ENCODE data around the gene MLLT3. TPM values are rescaled to one million over a fixed set of nuclear protein-coding genes. Genes with fewer than 3 reads are reported as not detected.

MLLT3 gene
- total and polyA plus RNA-seq, 2 of the 8 experiments (the other 6 are each of a cell fraction or from before 2014, with no cell fraction given) = 5.9 to 9.6 TPM

GRCh38 chr9:20651939-20652338 is 29.6 kb upstream of the MLLT3 start:
- Histone ChIP-seq H2BK120ac (replicated peaks; ENCODE audit: low read depth, low read length) (no peak overlapping the region), H3K23ac (ENCODE audit: insufficient read length) (no peak overlapping the region), H2BK15ac (ENCODE audit: low read length) (no peak overlapping the region), H3K4me2 (ENCODE audit: insufficient read depth in 1 of 2, low read depth in 2 of 2, low read length in 2 of 2) (no peak overlapping the region), H3K56ac (replicated peaks; ENCODE audit: insufficient read length, low read depth, low read length) (no peak overlapping the region), H2BK12ac (ENCODE audit: low read depth, low read length) (no peak overlapping the region), H3K9ac (replicated peaks in 1 of 4; ENCODE audit: extremely low read depth in 1 of 4, low read depth in 3 of 4, low read length in 3 of 4) (no peak overlapping the region), H3K27ac (ENCODE audit: low read depth, low read length) (no peak overlapping the region), H2AK5ac (ENCODE audit: low read depth, low read length) (no peak overlapping the region), H3K4me3 (ENCODE audit: extremely low read depth in 1 of 4, insufficient read depth in 2 of 4, low read depth in 3 of 4, low read length in 4 of 4) (no peak overlapping the region), H2AFZ (ENCODE audit: low read length) (no peak overlapping the region; the same call in 1 of the 2 replicates), H2BK20ac (ENCODE audit: low read length) (no peak overlapping the region), H3K36me3 (ENCODE audit: control insufficient read depth in 2 of 4, insufficient read depth in 4 of 4, low read length in 3 of 4) (no peaks in the 10 kb centered on the region), H3K23me2 (ENCODE audit: low read depth, low read length) (no peaks in the 10 kb centered on the region), H3K18ac (ENCODE audit: extremely low read depth, low read length) (no peak overlapping the region), H3K14ac (ENCODE audit: insufficient read length) (no peak overlapping the region), H4K5ac (ENCODE audit: insufficient read length, low read depth, low read length) (no peak overlapping the region), H4K20me1 (replicated peaks in 1 of 2; ENCODE audit: control insufficient read depth in 1 of 2, insufficient read depth in 2 of 2, low read length in 2 of 2) (no peaks in the 10 kb centered on the region), H3K79me1 (ENCODE audit: low read depth, low read length) (no peaks in the 10 kb centered on the region), H3K4me1 (replicated peaks in 1 of 4; ENCODE audit: control insufficient read depth in 3 of 4, insufficient read depth in 4 of 4, low read length in 3 of 4) (no peaks in the 10 kb centered on the region), H3K79me2 (ENCODE audit: control insufficient read depth in 1 of 2, insufficient read depth in 2 of 2, low read length in 2 of 2) (no peaks in the 10 kb centered on the region), H3K9me3 (ENCODE audit: insufficient read depth in 2 of 2, low read depth in 1 of 2, low read length in 1 of 2) (no peaks in the 10 kb centered on the region), H4K91ac (replicated peaks; ENCODE audit: insufficient read length, low read length) (no peak overlapping the region), H2BK5ac (ENCODE audit: low read depth, low read length) (no peak overlapping the region), H4K8ac (ENCODE audit: extremely low read depth, insufficient read depth, low read length) (no peak overlapping the region), H3K27me3 (replicated peaks in 1 of 4; ENCODE audit: control insufficient read depth in 3 of 4, extremely low read depth in 1 of 4, insufficient read depth in 3 of 4, low read length in 3 of 4) (no peaks in the 10 kb centered on the region), H3K4ac (replicated peaks; ENCODE audit: insufficient read length, low read depth, low read length) (no peak overlapping the region)
- POLR2A ChIA-PET (ENCODE audit: partially characterized antibody) = no interaction called here
- no peak for DNase-seq (ENCODE audit: low read depth in 1 of 2, low spot score in 2 of 2)
- TF ChIP-seq SIRT6 (IDR thresholded peaks at IDR 0.05; ENCODE audit: low read length) = no peak
- TF ChIP-seq CTBP2 (IDR thresholded peaks at IDR 0.05; ENCODE audit: borderline replicate concordance, insufficient read depth, insufficient read length, low read length) = no peak
- TF ChIP-seq GABPA (IDR thresholded peaks at IDR 0.05; ENCODE audit: borderline replicate concordance, insufficient read depth, low read length) = no peak
- no peak for TF ChIP-seq SP2 (IDR thresholded peaks at IDR 0.05; ENCODE audit: low read length)
- TF ChIP-seq ATF3 (IDR thresholded peaks at IDR 0.05; ENCODE audit: insufficient read depth, low read depth, low read length) = no peak
- no peak for TF ChIP-seq USF2 (IDR thresholded peaks at IDR 0.05; ENCODE audit: low read length)
- TF ChIP-seq POLR2A (IDR thresholded peaks at IDR 0.05; ENCODE audit: control extremely low read depth in 1 of 2, low read depth in 2 of 2, low read length in 2 of 2) = no peak
- TF ChIP-seq, protein P1, sequence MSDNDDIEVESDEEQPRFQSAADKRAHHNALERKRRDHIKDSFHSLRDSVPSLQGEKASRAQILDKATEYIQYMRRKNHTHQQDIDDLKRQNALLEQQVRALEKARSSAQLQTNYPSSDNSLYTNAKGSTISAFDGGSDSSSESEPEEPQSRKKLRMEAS (IDR thresholded peaks at IDR 0.05) = no peak
- WGBS, 2 experiments (ENCODE audit: extremely low coverage in 1 of 2, insufficient coverage in 1 of 2, insufficient read length in 1 of 2, insufficient replicate concordance in 2 of 2, low coverage in 1 of 2, low lambda C conversion rate in 2 of 2, missing lambda C conversion rate in 1 of 2) = 83% methylated on average over 4 of the region's 4 CpGs; no CpG with 5 or more reads in 1 of the 2 experiments
- CTCF ChIA-PET (ENCODE audit: partially characterized antibody) = interaction anchor here (1.5 kb wide), 1 partner anchor 27 kb away, joined by 3 read pairs; no protein-coding TSS in a partner anchor
- no peak for FAIRE-seq

Data from H1 (cell line).